Activated CD4-positive, alpha-beta T cell treated with anti-CD3 and anti-CD28 coated beads, Interleukin-2, amount 50 U/mL, for 24 hours (primary cell): ENCODE data around the gene FAM135A.
"Not testable (repeated sequence)": the region's sequence is repeated elsewhere in the genome, so short reads cannot be mapped to it uniquely, and the experiment has no call there.

Experiments
- DNase-seq, 2 donors: peaks; one replicate each; pipeline ENCODE4 v3.0.0-alpha.2; 2020; ENCODE audit warnings: low read depth in 1 of 2, low spot score in 1 of 2

The FAM135A gene

GRCh38 chr6:70609181-70609580, 195.9 kb downstream of the FAM135A start:
- not testable (repeated sequence) for DNase-seq
